Lower leg skin (tissue), 3 donors: Measurements from ENCODE around the gene SMAGP.
"Not testable (repeated sequence)": the region's sequence is repeated elsewhere in the genome, so short reads cannot be mapped to it uniquely, and the experiment has no call there.

Experiments
- POLR2A ChIP-seq, 2 donors: fragments of 450-650 bp; IDR thresholded peaks; one replicate each; pipeline ENCODE4 v1.6.1; 2016 to 2017; ENCODE audit warnings: antibody characterized with exemption in 2 of 2, mild to moderate bottlenecking in 1 of 2, moderate library complexity in 1 of 2
- TF ChIP-seq, protein P1 (sequence below), 3 donors: fragments of 450-650 bp; IDR thresholded peaks; one replicate each; pipeline ENCODE4 v1.5.1; 2016; ENCODE audit warnings: antibody characterized with exemption in 3 of 3, mild to moderate bottlenecking in 3 of 3, moderate library complexity in 2 of 3

DNA sequence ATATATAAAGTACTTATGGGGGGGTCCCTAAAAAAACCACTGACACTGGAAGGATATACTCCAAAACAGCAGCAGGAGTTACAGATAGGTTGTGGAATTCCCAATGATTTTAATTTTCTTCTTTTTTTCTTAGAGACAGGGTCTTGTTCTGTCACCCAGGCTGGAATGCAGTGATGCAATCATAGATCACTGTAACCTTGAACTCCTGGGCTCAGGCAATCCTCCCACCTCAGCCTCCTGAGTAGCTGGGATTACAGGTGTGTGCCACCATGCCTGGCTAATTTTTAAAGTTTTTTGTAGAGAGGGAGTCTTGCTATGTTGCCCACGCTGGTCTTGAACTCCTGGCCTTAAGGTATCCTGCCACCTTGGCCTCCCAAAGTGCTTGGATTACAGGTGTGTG, 10.6 kb downstream of the SMAGP start:
- TF ChIP-seq, protein P1, sequence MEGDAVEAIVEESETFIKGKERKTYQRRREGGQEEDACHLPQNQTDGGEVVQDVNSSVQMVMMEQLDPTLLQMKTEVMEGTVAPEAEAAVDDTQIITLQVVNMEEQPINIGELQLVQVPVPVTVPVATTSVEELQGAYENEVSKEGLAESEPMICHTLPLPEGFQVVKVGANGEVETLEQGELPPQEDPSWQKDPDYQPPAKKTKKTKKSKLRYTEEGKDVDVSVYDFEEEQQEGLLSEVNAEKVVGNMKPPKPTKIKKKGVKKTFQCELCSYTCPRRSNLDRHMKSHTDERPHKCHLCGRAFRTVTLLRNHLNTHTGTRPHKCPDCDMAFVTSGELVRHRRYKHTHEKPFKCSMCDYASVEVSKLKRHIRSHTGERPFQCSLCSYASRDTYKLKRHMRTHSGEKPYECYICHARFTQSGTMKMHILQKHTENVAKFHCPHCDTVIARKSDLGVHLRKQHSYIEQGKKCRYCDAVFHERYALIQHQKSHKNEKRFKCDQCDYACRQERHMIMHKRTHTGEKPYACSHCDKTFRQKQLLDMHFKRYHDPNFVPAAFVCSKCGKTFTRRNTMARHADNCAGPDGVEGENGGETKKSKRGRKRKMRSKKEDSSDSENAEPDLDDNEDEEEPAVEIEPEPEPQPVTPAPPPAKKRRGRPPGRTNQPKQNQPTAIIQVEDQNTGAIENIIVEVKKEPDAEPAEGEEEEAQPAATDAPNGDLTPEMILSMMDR (IDR thresholded peaks at IDR 0.05) = not testable (repeated sequence)
- not testable (repeated sequence) for TF ChIP-seq POLR2A (IDR thresholded peaks at IDR 0.05)
